ENCODE measurements around the gene TRIM7.

GRCh38 chr5:181204826-181205760 lies at the start of gene TRIM7:
- TF ChIP-seq POLR2A (IDR thresholded peaks at IDR 0.05) (no peak), CTCF (IDR thresholded peaks at IDR 0.05) (no peak), EP300 (IDR thresholded peaks at IDR 0.05) (no peak)
